OCI-LY7 (cell line): Measurements from ENCODE around the gene DAZ2. TPM values are rescaled to one million over a fixed set of nuclear protein-coding genes. Genes with fewer than 3 reads are reported as not detected.
"Not testable (repeated sequence)": the region's sequence is repeated elsewhere in the genome, so short reads cannot be mapped to it uniquely, and the experiment has no call there.

Experiments
- Bru-seq: library from RNA; stranded (reverse); fragments of 400-500 nt; gene quantifications from one replicate; lab custom pipeline; 2021; lab: Mats Ljungman, UMichigan
- BruChase-seq, 2 experiments: library from RNA; stranded (reverse); fragments of 400-500 nt; gene quantifications; one replicate each; lab custom pipeline; 2021; lab: Mats Ljungman, UMichigan
- BruUV-seq: library from RNA; stranded (reverse); fragments of 400-500 nt; replicated peaks from 2 replicates; lab custom pipeline; 2021; lab: Mats Ljungman, UMichigan
- CTCF ChIA-PET: fragments of 300-600 bp; sonication (Branson Sonifier 250); formaldehyde crosslinking; loops from one replicate; lab custom pipeline; 2022; ENCODE audit warnings: antibody characterized with exemption; ENCODE audit not compliant: unreplicated experiment; lab: Charles Lee
- POLR2A ChIA-PET: fragments of 300-600 bp; sonication (Branson Sonifier 250); formaldehyde crosslinking; loops from one replicate; lab custom pipeline; 2022; ENCODE audit warnings: antibody characterized with exemption; lab: Charles Lee
- DNase-seq: peaks from one replicate; pipeline ENCODE4 v3.0.0-alpha.2; 2015; ENCODE audit warnings: low spot score
- H2AFZ ChIP-seq: fragments of 200-600 bp; sonication (generic), shearing (Covaris generic); 2 replicates; pipeline ENCODE4 v1.6.1; 2014; ENCODE audit warnings: mild to moderate bottlenecking, antibody characterized with exemption, low read length, moderate library complexity
- H3K27ac ChIP-seq: fragments of 200-600 bp; sonication (generic); 2 replicates; pipeline ENCODE4 v1.5.1; 2014; ENCODE audit warnings: mixed run types, low read depth, mild to moderate bottlenecking, moderate library complexity, low read length, inconsistent platforms; ENCODE audit not compliant: poor library complexity, severe bottlenecking
- H3K36me3 ChIP-seq: fragments of 200-600 bp; sonication (generic); 2 replicates; pipeline ENCODE4 v1.6.1; 2014; ENCODE audit warnings: mild to moderate bottlenecking, antibody characterized with exemption, low read length, moderate library complexity, mixed read lengths; ENCODE audit not compliant: insufficient read depth
- H3K4me1 ChIP-seq: fragments of 200-600 bp; sonication (generic); 2 replicates; pipeline ENCODE4 v1.5.1; 2014; ENCODE audit warnings: mild to moderate bottlenecking, low read length; ENCODE audit not compliant: insufficient read depth, poor library complexity, severe bottlenecking
- H3K4me2 ChIP-seq: fragments of 200-600 bp; sonication (generic); 2 replicates; pipeline ENCODE4 v1.6.1; 2014; ENCODE audit warnings: mild to moderate bottlenecking, low read length
- H3K4me3 ChIP-seq: fragments of 200-600 bp; sonication (generic); 2 replicates; pipeline ENCODE4 v1.5.1; 2014; ENCODE audit warnings: mild to moderate bottlenecking, low read depth, low read length; ENCODE audit not compliant: poor library complexity, severe bottlenecking
- H3K79me2 ChIP-seq: fragments of 200-600 bp; sonication (generic); 2 replicates; pipeline ENCODE4 v1.6.1; 2016; ENCODE audit warnings: low read depth, mild to moderate bottlenecking, low read length, moderate library complexity, mixed read lengths; ENCODE audit not compliant: insufficient read depth
- H3K9me2 ChIP-seq: fragments of 200-600 bp; sonication (generic); 2 replicates; pipeline ENCODE4 v1.6.1; 2016; ENCODE audit warnings: mild to moderate bottlenecking, low read length, mixed read lengths; ENCODE audit not compliant: insufficient read depth
- H3K9me3 ChIP-seq: fragments of 200-600 bp; sonication (generic); 2 replicates; pipeline ENCODE4 v1.6.1; 2014; ENCODE audit warnings: mild to moderate bottlenecking, mixed run types, low read length, mixed read lengths
- H4K20me1 ChIP-seq: fragments of 200-600 bp; sonication (generic); 2 replicates; pipeline ENCODE4 v1.6.1; 2014; ENCODE audit warnings: mild to moderate bottlenecking, antibody characterized with exemption, low read length, moderate library complexity, mixed read lengths; ENCODE audit not compliant: insufficient read depth
- intact Hi-C: fragments of 100-400 bp; cut with micrococcal nuclease; formaldehyde crosslinking; loops from one replicate; pipeline ENCODE4 v1.10.0; 2022; ENCODE audit not compliant: unreplicated experiment
- long read RNA-seq: library from polyadenylated mRNA; stranded (forward); transcript quantifications from one replicate; pipeline ENCODE4 v2.0.0, GENCODE V29; 2022
- total RNA-seq, 2 experiments: library from RNA; depleted of rRNA in 1 of 2; stranded (reverse); fragments of >200 nt in 1 of 2; shearing (Covaris generic) in 1 of 2; gene quantifications; 2 replicates each; pipeline ENCODE4 v1.2.3, GENCODE V29; 2014 to 2022

The DAZ2 gene, protein sequence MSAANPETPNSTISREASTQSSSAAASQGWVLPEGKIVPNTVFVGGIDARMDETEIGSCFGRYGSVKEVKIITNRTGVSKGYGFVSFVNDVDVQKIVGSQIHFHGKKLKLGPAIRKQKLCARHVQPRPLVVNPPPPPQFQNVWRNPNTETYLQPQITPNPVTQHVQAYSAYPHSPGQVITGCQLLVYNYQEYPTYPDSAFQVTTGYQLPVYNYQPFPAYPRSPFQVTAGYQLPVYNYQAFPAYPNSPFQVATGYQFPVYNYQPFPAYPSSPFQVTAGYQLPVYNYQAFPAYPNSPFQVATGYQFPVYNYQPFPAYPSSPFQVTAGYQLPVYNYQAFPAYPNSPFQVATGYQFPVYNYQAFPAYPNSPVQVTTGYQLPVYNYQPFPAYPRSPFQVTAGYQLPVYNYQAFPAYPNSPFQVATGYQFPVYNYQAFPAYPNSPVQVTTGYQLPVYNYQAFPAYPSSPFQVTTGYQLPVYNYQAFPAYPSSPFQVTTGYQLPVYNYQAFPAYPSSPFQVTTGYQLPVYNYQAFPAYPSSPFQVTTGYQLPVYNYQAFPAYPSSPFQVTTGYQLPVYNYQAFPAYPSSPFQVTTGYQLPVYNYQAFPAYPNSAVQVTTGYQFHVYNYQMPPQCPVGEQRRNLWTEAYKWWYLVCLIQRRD
- total RNA-seq (2014; rRNA removed; shearing (Covaris generic)), result not detected in 2 replicates
- not detected in 2 replicates for total RNA-seq (2022)
- Bru-seq, nascent RNA, result not detected
- BruChase-seq, experiment 1, labeled RNA remaining after a 6-hour chase, result not detected
- BruChase-seq, experiment 2, labeled RNA remaining after a 2-hour chase, result not detected
- long read RNA-seq, result 0 reads

- H3K4me1 ChIP-seq, H3K4me3 ChIP-seq, CTCF ChIA-PET, BruUV-seq, DNase-seq, H3K9me3 ChIP-seq, H4K20me1 ChIP-seq, H3K4me2 ChIP-seq, intact Hi-C loops, POLR2A ChIA-PET, H3K9me2 ChIP-seq, H3K36me3 ChIP-seq, H3K79me2 ChIP-seq, H2AFZ ChIP-seq, H3K27ac ChIP-seq: not testable (repeated sequence)
Measured at GRCh38 chrY:23219233-23219632, at the start of gene DAZ2. TSS of gene DAZ2 (plus strand) at chrY:23219533. CDS start at chrY:23219741, 208 bp downstream.

DNA sequence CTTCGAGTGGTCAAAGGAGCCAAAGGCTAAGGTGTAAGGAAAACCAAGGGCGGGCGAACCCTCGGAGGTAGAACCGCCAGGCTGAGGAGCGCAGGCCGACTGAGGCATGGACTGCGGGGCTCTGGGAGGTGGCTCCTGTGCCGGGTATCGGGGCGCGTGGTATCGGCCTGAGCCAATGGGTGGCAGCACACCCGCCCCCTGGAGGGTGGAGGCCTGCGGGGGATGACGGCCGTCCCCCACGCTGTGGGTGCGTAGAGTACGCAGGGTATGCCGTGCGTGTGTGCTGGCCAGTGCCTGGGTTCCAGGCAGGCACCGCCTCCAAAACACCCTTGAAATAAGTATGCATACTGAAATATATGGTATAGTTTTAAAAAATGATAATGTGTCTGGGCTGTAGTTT lies 20.4 kb upstream of the DAZ2 start, which contains the start of gene DAZ1:
DAZ1 (minus strand) TSS at position 101 of the 400 bp plus-strand sequence. CDS start 208 bp downstream, outside the sequence.
- H3K27ac ChIP-seq, H3K9me3 ChIP-seq, CTCF ChIA-PET, H3K9me2 ChIP-seq, H3K4me1 ChIP-seq, H3K4me3 ChIP-seq, POLR2A ChIA-PET, intact Hi-C loops, H4K20me1 ChIP-seq, H3K4me2 ChIP-seq, H2AFZ ChIP-seq, DNase-seq, H3K36me3 ChIP-seq, BruUV-seq, H3K79me2 ChIP-seq: not testable (repeated sequence)

DNA sequence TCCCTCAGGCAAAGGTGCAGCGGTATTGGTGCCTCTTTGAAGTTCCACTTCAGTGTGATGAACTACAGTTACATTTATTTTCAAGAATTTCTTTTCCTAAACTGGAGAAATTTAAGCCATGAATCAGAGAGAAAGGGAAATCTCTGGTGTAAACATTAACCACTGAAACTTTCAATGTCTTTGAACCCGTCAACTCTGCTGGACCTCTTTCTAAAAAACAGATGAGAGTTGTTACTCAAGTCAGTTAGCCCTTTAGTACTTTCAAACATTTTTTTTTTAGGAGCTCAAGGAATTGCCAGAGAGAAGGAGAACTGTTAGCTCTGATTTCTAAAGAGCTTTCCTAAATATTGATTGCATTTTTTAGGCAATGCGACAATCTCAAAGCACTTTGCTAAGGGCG lies 11.9 kb upstream of the DAZ2 start:
- POLR2A ChIA-PET, H3K4me3 ChIP-seq, DNase-seq, CTCF ChIA-PET, intact Hi-C loops, H2AFZ ChIP-seq, H3K36me3 ChIP-seq, H3K4me1 ChIP-seq, H3K9me2 ChIP-seq, H3K4me2 ChIP-seq, H3K79me2 ChIP-seq, H3K9me3 ChIP-seq, H4K20me1 ChIP-seq, H3K27ac ChIP-seq, BruUV-seq: not testable (repeated sequence)

- H3K4me3 ChIP-seq, H3K79me2 ChIP-seq, intact Hi-C loops, H3K4me2 ChIP-seq, H2AFZ ChIP-seq, H4K20me1 ChIP-seq, BruUV-seq, POLR2A ChIA-PET, H3K9me3 ChIP-seq, H3K4me1 ChIP-seq, DNase-seq, CTCF ChIA-PET, H3K36me3 ChIP-seq, H3K27ac ChIP-seq, H3K9me2 ChIP-seq: not testable (repeated sequence)
Measured at GRCh38 chrY:23209802-23210495, 9.4 kb upstream of the DAZ2 start.

DNA sequence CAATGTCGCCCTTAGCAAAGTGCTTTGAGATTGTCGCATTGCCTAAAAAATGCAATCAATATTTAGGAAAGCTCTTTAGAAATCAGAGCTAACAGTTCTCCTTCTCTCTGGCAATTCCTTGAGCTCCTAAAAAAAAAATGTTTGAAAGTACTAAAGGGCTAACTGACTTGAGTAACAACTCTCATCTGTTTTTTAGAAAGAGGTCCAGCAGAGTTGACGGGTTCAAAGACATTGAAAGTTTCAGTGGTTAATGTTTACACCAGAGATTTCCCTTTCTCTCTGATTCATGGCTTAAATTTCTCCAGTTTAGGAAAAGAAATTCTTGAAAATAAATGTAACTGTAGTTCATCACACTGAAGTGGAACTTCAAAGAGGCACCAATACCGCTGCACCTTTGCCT lies 8.7 kb upstream of the DAZ2 start:
- H3K4me1 ChIP-seq, H2AFZ ChIP-seq, DNase-seq, H3K9me3 ChIP-seq, H3K79me2 ChIP-seq, H3K9me2 ChIP-seq, POLR2A ChIA-PET, H3K4me2 ChIP-seq, CTCF ChIA-PET, BruUV-seq, H3K4me3 ChIP-seq, H3K27ac ChIP-seq, H4K20me1 ChIP-seq, H3K36me3 ChIP-seq, intact Hi-C loops: not testable (repeated sequence)
